Iris pigment epithelial cell (primary cell): ENCODE data around the gene NCAM1.
A peak's percentile ranks its signal among the peaks of the same experiment; 100 is the strongest.
"Not testable (repeated sequence)": the region's sequence is repeated elsewhere in the genome, so short reads cannot be mapped to it uniquely, and the experiment has no call there.

Experiments used
- DNase-seq: peaks from one replicate; pipeline ENCODE4 v3.0.0-alpha.2; 2011; ENCODE audit warnings: low read depth

NCAM1 gene

DNA sequence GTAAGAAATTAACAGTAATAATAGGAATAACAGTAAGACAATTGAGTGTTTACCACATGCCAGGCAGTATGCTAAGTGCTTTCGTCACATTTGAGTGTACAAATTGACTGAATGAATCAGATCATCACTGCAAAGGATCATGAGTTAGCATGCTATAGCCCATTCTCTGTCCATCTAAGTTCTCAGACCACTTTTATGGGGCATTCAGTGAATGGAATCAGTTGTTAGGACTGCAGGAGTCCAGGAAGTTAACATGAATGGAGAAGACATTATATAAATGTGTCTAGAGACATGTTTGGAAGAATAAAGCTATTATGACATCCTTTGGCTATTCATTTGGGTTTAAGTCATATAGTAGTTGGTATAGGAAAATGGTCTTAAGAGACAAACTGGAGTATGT lies 59.9 kb downstream of the NCAM1 start:
- no peak for DNase-seq

DNA sequence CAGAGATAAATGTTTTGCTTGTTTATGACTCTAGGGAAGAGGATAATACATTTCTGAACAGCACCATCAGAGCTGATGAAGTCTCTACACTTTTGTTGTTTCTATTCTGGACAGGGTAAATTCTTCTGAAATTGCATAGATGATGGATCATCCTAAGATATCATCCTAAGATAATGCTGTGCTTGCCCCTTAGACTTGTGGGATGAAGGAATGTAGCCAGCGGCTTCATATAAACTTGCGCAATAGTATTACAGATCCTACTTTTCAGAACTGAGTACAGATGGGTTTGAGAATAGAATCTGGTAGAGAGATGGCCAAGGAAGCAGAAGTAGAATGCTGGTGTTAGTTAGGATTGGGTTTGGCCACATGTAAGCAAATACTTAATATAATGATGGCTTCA lies 61.0 kb downstream of the NCAM1 start:
- DNase-seq: peak; percentile 83

DNA sequence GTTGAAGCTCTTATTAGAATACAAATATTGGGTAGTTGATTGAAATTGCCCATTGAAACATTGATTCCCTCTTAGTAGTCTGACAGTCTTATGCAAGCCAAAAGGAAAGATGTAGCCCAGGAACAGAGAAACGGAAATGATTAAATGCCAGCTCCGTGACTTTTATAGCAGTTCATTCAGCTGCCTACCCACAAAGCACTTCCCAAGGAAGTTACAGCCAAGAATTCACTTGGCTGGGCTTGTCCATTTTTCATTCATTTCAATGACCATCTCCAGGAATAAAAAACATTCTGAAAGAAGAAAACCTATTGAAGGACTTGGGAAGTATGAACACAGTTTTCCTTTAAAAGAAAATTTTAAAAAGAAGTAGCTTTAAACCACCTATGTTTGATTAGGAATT lies 62.0 kb downstream of the NCAM1 start:
- no peak for DNase-seq

DNA sequence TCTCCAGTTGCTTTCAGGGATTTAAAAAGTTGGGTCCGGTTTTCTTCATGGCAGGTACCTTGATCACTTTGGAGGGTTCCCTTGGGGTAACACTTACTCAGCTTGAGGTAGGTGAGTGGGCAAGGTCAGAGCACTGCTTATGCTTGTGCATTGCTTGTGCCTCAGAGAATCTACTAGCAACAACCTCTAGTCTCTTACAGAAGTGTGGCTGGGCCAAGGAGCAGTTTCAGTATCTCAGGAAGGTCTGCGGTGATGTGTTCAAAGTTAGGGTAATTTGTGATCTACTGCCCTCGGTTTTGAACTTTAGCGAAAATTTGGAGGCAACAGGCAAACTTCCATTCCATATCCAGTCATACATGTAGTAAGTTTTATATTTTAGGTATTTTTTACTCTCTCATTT lies 62.8 kb downstream of the NCAM1 start:
- DNase-seq: no peak

DNA sequence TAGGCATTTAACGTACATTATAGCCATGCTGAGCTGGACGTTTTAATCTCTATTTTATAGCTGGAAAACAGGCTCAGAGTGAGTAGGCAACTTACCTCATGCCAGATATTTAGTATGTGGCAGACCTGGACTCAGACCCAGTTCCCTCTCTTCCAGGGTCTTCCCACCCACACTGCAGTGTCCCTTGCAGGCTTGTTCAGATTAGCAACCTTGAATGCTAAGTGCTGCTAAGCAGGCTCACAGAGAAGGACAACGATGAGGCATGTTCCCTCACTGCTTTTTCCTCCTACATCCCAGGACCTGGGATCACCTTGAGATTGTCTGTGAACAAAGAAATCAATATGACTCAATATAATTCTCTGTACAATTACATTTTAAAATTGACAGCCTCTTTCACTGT lies 65.6 kb downstream of the NCAM1 start:
- no peak for DNase-seq

DNA sequence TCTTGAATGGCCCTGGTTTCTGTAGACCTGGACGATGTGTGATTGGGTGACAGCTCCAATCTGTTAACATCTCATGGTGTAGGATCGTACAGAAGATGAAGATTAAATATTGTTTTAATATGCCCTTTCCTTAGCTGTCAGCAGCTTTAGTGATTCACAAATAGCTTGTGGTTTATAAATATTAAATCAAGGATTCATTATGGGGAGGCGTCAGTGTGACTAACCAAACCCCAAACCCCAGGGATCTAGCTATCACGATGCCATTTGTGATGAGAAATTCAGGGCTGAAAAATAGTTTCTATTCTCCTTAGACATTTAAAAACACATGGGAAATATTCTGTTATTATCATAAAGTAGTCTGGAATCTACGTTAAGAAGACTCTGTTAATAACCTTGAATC lies 73.4 kb downstream of the NCAM1 start:
- DNase-seq: no peak

DNA sequence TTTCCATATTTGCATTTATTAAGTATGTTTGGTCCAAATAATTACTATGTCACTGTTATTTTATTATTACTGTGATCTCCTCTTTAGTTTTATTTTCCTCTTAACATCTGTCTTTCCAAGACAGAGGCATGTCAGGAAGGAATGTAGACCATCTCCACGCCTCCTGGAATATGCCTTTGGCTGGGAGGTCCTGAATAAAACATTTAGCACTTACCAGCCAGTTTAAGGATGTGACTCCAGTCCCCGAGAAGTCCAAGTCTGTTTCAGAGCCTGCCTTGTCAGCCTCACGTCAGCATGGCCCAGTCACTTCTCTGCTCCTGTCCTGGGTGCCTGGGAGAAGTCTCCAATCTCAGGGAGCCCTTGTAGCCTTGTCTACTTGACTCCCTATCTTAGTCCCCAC lies 74.5 kb downstream of the NCAM1 start:
- DNase-seq: no peak

DNA sequence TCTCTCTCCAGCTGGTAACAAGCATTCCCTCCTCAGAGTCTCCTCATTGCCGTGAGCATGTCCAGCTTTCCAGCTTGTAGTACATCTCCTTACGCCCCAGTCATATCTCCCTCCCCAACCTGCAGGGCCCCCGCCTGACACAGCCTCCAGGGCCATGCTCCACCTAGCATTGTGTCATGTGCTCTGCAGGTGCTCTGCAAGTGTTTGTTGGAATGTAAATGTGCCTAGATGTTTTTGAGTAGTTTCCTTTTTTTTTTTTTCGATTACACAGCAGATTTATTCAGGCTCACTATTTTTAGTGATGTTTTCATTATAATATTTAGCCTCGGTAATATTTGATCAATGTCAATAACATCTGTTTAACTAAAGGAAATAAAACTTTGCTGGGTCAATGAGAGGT lies 82.5 kb downstream of the NCAM1 start:
- DNase-seq: no peak

DNA sequence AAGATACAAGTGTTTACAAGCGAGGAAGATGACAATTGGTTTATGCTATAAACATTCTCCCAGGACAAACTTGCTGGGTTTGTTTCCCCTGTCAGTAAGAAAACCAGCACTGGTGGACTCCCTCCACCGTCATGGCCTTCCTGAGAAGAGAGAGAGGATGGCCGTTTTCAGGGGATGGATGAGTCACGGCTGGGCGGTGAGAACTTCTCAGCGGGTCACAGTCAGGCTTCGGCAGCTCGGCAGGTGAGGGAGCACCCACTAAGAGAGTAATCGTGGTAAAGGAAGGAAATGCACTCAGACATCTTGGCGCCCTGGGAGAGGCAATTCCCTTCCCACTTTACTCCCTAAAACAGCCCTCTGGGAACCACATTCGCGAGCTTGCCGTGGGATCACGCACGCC lies 83.9 kb downstream of the NCAM1 start:
- DNase-seq: no peak

DNA sequence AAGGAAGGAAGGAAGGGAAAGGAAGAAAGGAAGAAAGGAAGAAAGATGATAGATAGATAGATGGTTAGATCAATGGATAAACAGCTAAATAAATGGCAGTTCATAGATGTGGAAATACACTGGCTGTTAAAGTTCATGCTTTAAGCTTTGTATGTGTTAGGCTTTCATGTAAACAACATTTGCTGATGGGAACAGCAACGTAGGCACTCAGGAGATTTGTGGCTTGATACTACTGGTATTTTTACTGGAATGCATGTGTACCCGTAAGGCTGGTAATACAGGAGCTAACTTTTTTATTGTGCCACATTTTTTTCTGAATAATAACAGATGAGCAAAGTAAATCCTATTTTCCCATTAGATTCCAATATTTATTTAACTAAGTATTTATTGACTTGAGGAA lies 85.6 kb downstream of the NCAM1 start:
- no peak for DNase-seq

DNA sequence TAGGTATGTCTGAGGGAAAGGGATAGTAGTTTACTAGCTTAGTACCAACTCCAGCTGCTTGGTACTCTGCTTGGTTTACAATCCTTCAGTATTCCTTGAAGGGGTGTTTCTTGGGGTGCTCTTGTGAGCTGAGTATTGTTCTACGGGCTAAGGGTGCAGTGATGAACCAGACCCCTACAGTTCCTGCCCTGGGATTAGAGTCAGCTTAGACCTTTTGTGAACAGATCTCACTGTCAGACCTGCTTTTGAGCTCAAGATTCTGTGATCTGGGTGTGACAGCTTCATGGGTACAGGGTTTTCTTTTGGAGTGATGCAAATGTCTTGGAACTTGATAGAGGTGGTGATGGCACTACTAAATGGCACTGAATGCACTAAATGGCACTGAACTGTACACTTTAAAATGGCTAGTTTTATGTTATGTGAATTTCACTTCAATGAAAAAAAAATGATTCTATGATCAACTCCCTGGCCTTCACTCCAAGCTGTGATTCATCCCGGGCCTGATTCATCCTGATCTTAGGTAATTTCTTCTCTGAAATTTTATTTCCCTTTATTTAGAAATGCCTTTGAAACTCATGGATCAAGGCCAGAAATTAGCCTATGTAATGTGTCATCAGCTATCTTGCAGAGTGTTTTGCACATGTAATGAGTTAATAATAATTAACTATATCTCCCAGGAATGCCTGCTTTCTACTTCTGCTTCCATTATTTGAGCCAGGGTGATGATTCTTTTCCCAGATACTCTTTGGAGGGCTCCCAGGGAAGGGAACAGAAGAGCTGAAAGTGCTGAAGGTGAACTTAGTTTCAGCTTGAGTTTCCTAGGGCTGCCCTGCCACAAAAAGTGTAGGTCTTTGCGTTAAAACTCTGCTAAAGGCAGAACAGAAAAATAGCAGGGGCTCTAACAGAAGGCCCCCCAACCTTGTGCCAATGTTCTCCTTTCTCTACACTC lies 87.9 kb downstream of the NCAM1 start:
- peak; percentile 86 for DNase-seq

DNA sequence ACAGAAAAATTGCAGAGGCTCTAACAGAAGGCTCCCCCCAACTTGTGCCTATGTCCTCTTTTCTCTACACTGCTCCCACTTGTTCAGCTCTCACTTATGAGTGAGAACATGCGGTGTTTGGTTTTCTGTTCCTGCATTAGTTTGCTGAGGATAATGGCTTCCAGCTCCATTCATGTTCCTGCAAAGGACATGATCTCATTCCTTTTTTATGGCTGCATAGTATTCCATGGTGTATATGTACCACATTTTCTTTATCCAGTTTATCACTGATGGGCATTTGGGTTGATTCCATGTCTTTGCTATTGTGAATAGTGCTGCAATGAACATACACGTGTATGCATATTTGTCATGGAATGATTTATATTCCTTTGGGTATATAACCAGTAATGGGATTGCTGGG lies 91.8 kb downstream of the NCAM1 start:
- DNase-seq: not testable (repeated sequence)

DNA sequence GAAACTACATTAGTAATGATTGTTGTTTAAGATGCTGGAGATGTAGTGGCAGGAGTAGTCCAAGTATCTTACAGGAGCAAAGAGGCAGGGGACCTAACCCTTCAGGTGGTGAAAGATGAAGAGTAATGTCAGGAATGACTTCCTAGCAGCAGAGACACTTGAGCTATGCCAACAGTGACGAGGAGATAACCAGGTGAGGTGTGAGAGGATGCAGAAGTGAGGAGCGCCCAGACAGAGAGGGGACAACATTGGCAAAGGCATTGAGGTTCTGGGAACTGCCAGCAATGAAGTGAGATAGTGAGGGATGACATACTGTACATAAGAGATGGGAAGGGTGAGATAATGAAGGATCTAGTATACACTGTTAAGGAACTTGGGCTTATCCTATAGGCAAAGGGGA lies 95.8 kb downstream of the NCAM1 start:
- DNase-seq: no peak

DNA sequence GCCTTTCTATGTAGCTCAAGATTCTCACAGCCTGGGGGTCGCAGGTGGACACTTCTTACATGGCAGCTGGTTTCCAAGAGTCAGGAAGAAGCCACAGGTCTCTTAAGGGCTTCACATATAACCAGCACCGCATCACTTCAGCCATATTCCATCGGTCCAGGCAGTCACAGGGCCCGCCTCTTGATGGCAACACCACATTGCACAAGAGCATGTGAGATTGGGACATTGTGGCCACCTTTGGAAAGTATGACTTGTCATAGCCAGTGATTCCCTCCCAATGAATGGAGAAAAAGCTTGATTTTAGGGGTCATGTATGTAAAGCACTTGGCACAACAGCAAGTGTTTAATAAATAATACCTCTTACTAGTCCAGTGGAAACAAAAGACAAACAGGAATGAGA lies 98.3 kb downstream of the NCAM1 start:
- no peak for DNase-seq

DNA sequence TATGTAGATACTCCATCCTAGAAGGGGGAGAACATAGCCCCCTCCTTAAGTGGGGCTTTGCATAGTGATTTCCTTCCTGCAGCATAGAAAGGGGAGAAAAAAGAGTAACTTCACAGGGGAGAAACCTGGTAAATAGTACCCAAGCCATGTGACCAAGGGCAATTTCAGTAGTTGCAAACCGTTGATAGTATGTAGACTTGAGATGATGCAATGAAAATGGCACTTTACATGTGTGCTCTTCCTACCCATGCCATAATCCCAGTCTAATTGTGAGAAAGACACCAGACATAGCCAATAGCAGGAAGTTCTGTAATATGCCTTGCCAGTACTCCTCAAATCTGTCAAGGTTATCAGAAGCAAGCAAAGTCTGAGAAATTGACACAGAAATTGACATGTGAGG lies 104.1 kb downstream of the NCAM1 start:
- no peak for DNase-seq

DNA sequence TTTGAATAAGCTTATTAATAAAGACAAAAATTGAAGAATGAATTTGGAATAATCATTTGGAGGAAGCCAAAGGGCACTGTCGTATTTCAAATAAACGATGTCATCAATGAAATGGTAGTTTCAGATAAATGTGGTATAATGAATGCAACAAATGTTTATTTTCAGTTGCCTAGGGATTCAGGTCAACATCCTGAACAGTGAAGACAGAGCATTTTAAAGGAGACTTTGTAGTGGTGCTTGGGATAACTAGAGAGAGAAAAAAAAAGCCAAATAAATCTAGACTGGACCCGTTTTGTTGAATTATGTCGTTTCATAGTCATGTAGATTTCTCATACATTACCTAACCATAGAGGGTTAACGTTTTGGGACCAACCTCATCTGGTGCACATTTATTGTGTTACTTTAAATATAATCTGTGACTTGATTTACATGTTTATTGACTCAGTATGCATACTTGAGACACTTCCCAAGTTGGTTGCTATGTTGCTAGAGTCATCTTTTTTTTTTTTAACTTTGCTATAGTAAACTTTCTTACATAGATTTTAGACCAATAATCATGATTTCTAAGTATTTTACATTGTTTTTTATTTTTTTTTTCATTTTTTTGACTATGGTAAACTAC lies 111.1 kb downstream of the NCAM1 start:
- DNase-seq: no peak

DNA sequence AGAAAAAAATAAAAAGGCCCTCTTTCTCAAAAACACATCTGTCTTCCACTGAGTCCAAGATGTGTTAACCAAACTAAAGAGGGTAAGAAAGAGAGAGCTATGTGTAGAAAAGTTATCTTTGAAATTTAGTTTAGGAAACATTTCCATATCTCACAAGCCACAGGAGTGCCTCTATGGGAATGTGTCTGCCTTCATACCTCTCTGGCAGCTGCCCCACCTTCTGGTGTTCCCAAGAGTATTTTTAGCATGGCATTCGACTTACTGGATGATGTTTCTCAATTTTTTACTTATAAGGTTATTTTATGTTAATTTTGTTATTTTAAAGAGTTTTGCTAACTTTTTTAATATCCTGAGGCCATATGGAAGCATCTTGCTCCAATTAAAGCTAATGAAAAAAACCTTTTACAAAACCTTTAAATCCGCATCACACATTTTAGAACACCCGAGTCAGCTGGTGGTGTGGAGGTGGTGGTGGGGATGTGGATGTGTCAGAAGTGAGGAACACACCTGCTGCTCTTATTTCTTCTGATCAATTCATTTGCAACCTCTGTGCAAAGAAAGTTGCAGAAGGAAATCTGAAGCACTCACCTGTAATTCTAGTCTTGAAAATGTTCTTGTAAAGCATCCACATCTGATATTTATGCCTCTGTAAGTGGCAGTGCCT lies 112.2 kb downstream of the NCAM1 start:
- no peak for DNase-seq

DNA sequence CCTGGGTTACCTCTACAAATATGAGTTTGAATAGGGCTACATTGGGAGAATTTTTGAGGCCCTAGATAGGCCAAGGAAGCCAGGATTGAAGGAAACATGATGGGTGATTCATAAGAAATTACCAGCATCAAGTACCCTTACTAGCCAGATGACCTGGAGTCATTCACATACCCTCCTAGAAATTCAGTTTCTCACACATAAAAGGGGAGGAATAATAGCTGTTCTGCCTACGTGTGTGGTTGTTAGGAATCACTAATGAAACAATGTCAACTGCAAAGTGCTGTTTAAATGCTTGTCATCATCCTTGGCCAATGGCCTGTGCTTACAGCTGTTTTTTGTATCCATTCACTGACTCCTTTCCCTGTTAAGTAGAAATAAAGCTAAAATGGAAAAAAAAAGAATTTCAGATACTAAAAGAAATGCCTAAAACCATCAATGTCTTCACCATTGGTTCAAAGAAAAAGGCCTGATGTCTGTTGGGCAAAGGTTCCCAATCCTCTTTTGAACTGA lies 114.4 kb downstream of the NCAM1 start:
- no peak for DNase-seq

DNA sequence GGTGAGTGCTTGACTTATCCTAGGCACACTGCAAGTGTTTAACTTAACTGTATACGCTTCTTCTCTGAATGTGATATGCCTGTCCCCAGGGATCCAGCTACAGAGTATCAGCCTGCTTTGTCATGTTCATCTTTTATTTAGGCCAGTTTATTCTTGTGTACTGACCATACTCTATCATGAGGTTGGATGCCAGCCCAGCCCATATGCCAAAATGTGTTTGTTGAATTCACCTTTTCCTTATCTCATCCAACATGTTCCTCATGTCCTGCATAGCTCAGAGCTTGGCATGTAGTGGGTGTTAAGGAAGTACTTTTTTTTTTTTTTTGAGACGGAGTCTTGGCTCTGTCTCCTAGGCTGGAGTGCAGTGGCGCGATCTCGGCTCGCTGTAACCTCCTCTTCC lies 116.2 kb downstream of the NCAM1 start:
- no peak for DNase-seq

DNA sequence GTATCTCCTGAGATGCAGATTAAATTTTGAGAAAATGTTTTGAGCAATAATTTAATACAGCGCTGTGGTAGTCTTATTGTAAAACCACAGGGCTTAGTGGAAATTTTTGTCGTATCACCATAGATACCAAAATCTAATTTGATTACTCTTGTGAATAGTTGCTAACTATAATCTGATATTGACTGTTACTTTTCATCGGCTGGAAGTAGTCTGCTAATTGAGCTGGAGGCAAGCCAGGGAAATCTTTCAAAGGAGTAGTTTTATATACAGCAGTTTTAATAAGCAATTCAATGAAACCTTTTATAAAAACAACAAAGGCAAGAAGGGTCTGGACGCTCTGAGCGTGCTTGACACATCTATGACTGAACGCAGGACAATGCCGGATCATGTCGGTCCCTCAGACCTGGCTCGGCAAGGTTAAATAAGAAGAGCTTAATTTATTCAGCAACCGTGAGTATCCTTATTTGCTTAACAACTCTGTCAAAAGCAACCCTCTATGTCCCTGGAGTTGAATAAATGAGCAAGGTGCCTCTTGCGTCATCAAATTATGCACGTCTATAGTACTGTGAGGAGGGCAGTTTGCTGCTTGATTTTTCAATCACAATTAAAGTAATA lies 121.2 kb downstream of the NCAM1 start:
- no peak for DNase-seq

DNA sequence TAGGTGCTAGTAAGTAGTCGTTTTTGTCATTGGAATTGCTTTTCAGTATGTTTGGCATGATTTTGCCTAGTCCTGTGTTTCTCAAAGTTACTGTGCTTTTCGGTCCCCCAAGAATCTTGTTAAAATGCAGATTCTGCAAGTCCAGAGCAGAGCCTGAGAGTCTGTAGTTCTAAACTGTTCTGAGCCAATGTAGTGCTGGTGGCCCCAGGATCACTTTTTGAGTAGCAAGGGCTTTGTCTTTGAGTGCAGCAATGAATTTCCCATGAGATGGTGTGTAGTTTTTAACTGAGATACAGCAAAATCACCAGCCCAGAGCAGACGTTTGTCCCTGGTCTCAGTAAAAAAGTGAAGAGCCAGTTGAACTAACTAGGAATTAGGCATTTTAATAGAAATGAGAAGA lies 122.4 kb downstream of the NCAM1 start:
- no peak for DNase-seq

DNA sequence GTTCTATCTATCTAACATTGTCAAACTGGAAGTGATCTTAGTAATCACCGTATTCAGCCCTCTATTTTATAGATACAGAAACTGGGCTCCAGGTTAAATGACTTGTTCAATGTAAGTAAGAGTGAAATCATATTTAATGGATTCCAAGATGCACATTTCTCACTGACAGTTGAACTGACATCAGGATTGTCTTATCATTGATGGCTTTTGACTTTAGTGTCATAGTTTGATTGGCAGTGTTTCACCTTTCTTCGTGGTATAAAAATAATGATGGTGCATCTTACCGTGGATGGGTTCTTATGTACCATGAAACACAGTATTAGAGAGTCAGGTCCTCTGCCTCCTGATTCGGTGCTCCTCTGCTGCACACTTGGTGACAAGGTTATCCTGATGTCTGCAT lies 123.1 kb downstream of the NCAM1 start:
- no peak for DNase-seq

DNA sequence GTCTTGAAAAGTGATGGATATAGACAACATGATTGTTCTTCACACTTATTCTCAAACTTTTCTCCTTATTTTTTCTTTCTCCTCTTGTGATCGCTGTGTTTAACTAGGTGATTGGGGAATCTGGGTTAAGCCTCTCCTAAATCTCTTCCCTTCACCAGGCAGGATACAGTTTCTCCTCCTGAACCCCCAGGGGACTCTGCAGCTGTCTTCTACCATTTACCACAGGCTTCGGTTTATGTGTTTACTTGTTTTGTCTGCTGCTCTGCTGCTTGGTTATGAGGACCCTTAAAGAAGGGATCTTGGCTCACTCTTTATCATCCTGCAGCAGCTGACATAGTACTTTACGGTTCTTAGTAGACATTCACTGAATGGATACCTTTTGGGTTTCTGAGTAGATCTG lies 124.2 kb downstream of the NCAM1 start:
- DNase-seq: no peak
